Suprapubic skin (tissue), 4 donors: ENCODE results near the gene C19orf25.

Source experiments
- EP300 ChIP-seq: sonication (generic); formaldehyde crosslinking; IDR thresholded peaks from one replicate; pipeline ENCODE4 v1.6.1; 2017; ENCODE audit warnings: antibody characterized with exemption
- POLR2A ChIP-seq, 2 donors: fragments of 450-650 bp; IDR thresholded peaks; one replicate each; pipeline ENCODE4 v1.6.1; 2017; ENCODE audit warnings: antibody characterized with exemption in 2 of 2, mild to moderate bottlenecking in 2 of 2, moderate library complexity in 2 of 2
- POLR2AphosphoS5 ChIP-seq, 3 donors: sonication (generic); formaldehyde crosslinking; IDR thresholded peaks; one replicate each; pipeline ENCODE4 v1.6.1; 2017; ENCODE audit warnings: antibody characterized with exemption in 3 of 3
- TF ChIP-seq, protein P1 (sequence below), 2 donors: fragments of 200-600 bp in 1 of 2; fragments of 450-650 bp in 1 of 2; sonication (generic) in 1 of 2; IDR thresholded peaks; one replicate each; pipeline ENCODE4 v1.5.1; 2016 to 2019; ENCODE audit warnings: antibody characterized with exemption in 2 of 2, mild to moderate bottlenecking in 1 of 2, moderate library complexity in 1 of 2

DNA sequence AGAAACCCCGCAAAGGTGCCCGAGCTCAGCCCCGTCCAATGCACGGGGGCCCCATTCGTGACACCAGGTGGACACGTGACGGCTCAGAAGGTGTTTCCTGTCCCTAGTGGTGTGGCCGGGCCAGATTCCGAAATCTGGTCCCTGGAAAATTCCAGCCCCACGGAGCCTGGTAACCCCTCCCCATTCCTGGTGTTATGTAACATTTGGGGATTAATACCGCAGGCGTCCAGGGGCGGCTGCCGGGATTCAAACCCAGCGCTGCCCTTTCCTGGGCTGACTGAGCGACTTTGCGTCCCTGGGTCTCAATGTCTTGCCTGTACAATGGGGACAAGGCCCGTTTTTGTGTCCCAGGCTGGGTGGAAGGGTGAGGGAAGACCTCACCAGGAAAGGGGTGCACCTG, 43.8 kb upstream of the C19orf25 start:
- no peak for TF ChIP-seq POLR2AphosphoS5 (IDR thresholded peaks at IDR 0.05)
- no peak for TF ChIP-seq POLR2A (IDR thresholded peaks at IDR 0.05)
- TF ChIP-seq EP300: no peak
- TF ChIP-seq, protein P1, sequence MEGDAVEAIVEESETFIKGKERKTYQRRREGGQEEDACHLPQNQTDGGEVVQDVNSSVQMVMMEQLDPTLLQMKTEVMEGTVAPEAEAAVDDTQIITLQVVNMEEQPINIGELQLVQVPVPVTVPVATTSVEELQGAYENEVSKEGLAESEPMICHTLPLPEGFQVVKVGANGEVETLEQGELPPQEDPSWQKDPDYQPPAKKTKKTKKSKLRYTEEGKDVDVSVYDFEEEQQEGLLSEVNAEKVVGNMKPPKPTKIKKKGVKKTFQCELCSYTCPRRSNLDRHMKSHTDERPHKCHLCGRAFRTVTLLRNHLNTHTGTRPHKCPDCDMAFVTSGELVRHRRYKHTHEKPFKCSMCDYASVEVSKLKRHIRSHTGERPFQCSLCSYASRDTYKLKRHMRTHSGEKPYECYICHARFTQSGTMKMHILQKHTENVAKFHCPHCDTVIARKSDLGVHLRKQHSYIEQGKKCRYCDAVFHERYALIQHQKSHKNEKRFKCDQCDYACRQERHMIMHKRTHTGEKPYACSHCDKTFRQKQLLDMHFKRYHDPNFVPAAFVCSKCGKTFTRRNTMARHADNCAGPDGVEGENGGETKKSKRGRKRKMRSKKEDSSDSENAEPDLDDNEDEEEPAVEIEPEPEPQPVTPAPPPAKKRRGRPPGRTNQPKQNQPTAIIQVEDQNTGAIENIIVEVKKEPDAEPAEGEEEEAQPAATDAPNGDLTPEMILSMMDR (IDR thresholded peaks at IDR 0.05): no peak
